IPS-18c (cell line): ENCODE measurements around the gene CBR4.
A peak's percentile ranks its signal among the peaks of the same experiment; 100 is the strongest.
"Not testable (repeated sequence)": the region's sequence is repeated elsewhere in the genome, so short reads cannot be mapped to it uniquely, and the experiment has no call there.

Experiments
- H3K4me3 ChIP-seq: 2 replicates; pipeline ENCODE4 v1.7.0; 2013; ENCODE audit warnings: low read depth, mild to moderate bottlenecking, low read length, moderate library complexity; ENCODE audit not compliant: insufficient read depth
- H3K9me3 ChIP-seq: one replicate; pipeline ENCODE4 v1.6.1; 2013; ENCODE audit warnings: mild to moderate bottlenecking, low read length, moderate library complexity; ENCODE audit not compliant: control insufficient read depth, insufficient read depth

Gene CBR4

DNA sequence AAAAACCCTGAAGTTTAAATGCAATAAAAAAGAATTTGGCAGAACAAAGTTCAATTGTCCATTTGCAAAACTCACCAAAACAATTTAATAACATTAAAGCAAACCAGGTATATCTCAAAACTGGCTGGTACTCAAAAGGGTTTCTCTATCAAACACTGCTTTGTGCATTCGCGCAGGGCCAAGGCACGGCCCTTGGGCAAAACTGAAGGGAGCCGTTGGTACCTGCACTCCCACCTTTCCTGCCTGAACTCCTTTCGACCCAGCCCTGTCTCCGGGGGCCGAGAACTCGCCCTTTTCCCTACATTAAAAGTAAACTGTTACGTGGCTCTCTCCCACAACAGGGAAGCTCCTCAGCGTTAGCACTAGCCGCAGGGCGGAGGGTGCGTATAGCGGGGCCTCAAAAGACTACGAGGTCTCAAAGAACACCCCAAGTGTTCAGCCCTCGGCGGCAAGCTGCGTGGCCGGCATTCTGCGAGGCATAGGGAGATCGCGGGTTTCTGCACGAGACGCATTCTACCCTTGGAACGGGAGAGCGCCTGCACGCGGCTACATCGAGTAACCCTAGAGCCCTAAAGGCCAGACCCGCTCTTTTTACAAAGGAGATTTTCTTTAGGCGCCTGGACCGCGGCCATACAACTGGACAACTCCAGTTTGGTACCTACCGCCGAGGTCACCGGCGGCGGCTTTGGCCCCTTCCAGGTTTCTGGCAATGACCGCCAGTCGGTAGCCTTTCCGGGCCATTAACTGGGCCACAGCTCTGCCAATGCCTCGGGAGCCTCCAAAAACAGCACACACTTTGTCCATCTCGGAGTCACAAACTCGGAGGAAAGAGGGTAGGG lies 550 bp downstream of the CBR4 start:
- no peaks in the 10 kb centered on the region for H3K9me3 ChIP-seq

DNA sequence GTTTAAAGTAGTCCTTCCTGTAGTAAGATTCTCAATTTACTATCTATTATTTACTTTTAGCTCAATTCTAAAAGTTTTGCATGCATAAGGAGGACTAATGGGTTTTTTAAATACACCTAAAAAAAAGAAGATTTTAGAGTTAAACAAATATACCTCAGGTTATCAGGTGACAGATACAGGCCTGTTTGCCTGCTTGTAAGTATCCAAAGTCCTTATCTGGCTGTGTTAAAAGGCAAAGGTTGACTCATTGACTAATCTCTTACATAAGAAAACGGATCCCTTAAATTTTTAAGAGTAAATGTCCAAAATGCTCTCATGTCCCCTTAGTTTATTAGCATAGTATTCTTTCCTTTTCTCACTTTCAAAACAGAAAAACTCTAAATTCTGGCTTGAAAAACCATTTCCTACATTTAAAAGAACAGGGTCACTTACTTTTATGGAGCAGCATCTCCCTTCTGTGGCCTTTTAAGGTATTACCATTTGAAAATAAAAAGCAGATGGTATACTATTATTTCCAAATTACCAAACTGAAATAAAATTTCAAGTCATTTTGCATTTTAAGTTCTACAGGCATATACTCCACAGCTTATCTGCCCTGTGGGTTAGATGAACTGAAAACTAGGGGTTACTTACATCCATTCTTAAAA lies 4.5 kb downstream of the CBR4 start:
- Histone ChIP-seq H3K4me3 (no peak overlapping the region), H3K9me3 (no peaks in the 10 kb centered on the region)

More for the DNA sequence above, 550 bp downstream of the CBR4 start:
- peak overlapping the region; percentile 81 for H3K4me3 ChIP-seq

DNA sequence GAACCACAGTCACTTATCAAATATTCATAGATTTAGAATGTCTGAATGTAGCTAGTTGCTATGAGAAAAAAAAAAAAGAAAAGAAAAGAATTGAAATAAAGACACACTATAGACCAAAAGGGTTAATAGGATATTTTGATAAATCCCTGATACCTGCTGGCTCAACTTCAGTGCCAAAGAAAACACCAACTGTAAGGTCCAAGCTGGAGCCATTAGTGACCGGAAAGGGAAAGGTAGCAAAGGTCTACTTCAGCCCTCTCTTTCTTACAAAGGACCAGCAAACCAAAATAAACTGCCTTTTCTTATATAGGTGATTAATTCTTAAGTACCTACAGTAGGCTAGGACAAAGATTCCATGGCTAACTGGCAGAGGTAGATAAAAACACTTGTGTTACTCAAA lies 9.7 kb downstream of the CBR4 start:
- Histone ChIP-seq H3K9me3 (no peaks in the 10 kb centered on the region), H3K4me3 (no peak overlapping the region)

DNA sequence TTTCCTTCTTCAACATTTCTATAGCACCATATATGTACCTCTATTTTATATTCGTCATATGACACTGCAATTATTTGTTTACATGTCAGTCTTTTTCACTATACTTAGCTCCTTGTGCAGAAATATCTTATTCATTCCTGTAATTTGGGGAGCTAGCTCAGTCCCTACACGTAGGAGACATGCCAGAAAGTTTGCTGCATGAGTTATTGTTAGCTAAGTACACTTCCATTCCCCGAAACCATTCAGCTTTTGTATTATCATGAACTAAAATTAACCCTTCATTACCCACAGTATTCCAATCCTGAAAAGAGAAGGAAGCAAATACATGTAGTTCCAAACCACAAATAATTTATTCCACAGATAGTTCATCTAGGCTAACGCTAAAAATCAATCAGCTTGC lies 10.2 kb downstream of the CBR4 start:
- Histone ChIP-seq H3K9me3 (no peaks in the 10 kb centered on the region), H3K4me3 (no peak overlapping the region)

DNA sequence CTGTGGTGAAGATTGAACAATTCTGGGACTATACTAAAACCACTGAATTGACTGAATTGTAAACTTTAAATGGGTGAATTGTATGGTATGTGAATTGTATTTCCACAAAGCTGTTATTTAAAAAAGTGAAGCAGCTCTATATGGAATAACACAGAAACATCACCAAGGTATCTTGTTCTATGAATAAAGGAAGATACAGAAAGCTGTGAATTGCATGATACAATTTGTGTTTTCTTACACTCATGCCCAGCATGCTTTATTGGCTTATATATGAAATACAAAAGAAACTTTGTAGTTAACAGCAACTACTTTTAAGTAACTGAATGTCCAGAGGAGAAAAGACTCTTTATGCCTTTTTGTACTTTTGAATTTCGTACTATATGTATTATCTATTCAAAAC lies 11.5 kb downstream of the CBR4 start:
- Histone ChIP-seq H3K9me3 (no peaks in the 10 kb centered on the region), H3K4me3 (no peak overlapping the region)

DNA sequence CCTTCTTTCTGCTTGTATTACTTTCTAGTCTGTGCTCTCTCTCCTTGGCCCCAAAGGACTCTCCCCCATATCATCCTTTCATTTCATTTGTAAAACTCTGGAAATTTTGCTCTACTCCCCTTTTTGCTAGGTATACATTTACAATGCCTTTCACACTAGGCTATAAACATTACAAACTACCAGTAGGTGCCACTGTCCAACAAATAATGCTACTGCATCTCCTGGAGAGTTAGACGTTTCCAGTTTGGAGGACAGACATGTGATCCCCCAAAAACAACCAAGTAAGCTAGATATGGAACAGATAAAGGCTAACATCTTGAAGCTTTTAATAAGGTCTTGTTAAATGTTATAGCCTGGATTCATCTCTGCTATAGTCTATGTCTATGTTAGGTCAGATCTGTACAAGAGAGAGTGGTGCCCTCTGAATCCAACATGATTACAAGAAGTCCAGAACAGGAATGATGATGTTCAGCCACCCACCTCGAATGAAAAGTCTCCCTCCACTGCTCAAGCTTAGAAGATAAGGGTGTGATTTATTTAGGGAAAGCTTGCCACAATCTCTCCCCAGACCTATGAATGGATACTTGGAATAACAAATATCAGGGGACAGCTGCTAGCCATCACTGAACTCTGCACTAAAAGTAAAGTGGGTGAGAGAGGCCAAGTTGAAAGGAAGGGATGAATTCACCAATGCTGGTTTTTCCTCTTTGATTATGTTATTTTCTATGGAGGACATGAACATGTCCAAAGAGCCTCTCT lies 14.3 kb downstream of the CBR4 start:
- H3K4me3 ChIP-seq, result no peak overlapping the region
- H3K9me3 ChIP-seq, result no peaks in the 10 kb centered on the region

DNA sequence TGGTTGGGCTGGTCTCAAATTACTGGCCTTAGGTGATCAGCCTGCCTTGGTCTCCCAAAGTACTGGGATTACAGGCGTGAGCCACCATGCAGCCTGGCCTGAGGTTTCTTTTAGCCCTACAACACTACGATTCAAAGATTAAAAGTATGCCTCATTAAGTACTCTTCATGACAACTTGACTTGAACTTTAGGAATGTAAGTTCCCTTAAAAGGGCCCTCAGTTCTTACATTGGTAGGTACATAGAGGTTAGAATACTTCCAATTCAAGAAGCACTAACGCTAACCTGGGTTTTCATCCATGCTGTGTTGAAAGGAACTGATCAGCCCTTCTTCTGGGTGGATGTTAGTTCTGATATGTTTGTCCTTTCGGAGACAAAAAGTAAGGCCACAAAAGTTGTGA lies 15.1 kb downstream of the CBR4 start:
- H3K9me3 ChIP-seq, result no peaks in the 10 kb centered on the region
- no peak overlapping the region for H3K4me3 ChIP-seq

DNA sequence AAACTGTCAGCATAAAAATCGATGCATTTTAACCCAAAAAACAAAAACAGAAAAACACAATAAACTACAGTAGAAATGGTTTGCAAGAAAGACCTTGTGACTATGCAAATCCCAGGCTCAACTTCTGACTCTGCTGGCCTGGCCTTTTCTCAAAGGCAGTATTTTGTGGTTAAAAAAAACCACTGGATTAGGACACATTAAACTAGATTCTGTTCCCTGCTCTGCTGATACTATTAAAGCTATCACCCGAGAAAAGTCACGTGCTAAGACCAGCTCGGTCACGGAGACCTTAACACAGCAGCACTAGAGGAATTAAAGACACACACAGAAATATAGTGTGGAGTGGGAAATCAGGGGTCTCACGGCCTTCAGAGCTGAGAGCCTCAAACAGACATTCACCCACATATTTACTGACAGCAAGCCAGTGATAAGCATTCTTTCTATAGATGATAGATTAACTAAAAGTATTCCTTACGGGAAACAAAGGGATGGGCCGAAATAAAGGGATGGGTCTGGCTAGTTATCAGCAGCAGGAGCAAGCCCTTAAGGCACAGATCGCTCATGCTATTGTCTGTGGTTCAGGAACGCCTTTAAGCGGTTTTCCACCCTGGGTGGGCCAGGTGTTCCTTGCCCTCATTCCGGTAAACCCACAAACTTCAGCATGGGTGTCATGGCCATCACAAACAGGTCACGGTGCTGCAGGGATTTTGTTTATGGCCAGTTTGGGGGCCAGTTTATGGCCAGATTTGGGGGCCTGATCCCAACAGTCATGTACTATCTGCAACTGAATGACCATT lies 16.1 kb downstream of the CBR4 start:
- Histone ChIP-seq H3K4me3 (no peak overlapping the region), H3K9me3 (no peaks in the 10 kb centered on the region)

DNA sequence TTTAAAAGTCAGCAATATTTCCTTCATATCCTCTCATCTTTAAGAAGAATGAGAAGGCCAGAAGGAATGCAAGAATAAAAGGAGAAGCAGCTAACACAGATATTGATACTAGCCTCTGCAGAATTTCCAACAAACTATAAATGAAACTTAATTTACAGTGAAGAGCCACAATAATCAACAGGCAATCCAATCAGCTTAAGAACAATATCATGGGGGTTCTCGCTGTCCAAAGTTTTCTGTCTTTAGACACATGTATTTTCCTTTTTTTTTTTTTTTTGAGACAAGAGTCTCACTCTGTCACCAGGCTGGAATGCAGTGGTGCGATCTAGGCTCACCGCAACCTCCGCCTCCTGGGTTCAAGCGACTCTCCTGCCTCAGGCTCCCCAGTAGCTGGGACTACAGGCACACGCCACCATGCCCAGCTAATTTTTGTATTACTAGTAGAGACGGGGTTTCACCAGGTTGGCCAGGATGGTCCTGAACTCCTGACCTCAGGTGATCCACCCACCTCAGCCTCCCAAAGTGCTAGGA lies 17.0 kb downstream of the CBR4 start:
- not testable (repeated sequence) for H3K9me3 ChIP-seq, H3K4me3 ChIP-seq

DNA sequence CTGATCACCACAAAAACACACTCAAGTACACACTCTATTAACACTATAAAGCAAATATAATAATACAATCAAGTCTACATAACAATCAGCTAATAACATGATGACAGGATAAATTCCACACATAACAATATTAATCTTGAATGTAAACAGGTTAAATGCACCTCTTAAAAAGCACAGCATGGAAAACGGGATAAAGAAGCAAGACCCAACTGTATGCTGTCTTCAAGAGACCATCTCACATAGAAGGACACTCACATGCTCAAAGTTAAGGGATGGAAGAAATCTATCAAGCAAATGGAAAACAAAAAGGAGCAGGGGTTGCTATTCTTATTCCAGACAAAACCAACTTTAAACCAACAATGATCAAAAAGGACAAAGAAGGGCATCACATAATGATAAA lies 28.1 kb downstream of the CBR4 start:
- Histone ChIP-seq H3K9me3 (peaks cover 3% of the 10 kb centered on the region), H3K4me3 (no peak overlapping the region)

DNA sequence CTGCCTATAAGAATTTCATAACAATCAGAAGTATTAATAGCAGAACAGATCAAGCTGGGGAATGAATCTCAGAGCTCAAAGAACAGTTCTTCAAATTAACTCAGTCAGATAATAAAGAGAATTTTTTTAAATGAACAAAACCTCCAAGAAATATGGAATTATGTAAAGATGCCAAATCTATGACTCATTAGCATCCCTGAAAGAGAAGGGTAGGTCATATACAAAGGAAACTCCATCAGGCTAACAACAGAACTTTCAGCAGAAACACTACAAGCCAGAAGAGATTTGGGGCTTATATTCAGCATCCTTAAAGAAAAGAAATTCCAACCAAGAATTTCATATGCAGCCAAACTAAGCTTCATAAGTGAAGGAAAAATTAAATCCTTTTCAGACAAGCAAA lies 28.6 kb downstream of the CBR4 start:
- Histone ChIP-seq H3K4me3 (no peak overlapping the region), H3K9me3 (peaks cover 3% of the 10 kb centered on the region)

DNA sequence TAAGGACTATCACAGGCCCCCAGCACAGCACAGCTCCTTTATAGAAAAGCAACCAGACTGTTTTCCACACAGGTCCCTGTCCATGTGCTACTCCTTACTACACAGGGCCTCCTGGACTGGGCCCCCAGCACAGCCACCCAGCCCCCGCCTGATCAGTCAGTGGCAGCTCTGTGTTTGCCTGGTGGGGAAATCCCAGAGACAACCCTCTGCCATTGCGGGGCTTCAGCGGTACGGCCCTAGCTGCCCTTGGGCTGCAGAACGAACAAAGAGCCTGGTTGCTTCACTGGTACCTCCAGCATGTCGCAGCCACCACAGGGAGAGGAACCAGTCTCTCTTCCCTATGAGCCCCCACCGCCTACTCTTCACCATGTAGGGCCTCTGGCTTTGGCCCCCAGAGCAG lies 30.7 kb downstream of the CBR4 start:
- H3K9me3 ChIP-seq, result peaks cover 3% of the 10 kb centered on the region
- no peak overlapping the region for H3K4me3 ChIP-seq

DNA sequence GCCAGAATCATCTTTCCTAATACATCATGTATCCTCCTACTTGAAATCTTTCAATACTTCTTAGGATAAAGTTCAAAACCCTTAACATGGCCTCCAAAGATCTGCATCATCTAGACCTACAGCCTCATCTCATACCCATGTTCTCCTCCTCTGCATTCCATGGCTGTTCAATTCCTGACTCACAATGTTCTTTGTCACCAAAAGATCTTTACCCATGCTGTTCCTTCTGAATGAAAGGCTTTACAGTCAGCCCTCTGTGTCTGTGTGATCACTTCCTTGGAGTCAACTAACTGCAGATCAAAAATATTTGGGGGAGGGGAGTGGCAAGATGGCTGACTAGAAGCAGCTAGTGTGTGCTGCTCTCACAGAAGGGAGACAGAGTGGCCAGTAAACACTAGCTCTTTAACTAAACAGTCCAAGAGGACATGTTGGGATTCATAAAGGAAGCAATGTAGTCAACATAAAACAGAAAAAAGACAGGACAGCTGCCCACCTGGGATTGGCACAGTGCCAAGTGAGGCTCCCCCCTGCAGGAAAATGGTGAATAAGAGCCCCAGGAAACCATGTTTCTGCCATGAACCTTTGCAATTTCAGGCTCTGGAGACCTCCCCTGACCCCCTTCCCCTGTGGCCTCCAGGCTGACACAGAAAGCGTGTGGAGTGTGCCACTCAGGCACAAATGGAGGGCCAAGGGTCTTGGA lies 31.9 kb downstream of the CBR4 start:
- Histone ChIP-seq H3K9me3 (peaks cover 3% of the 10 kb centered on the region), H3K4me3 (no peak overlapping the region; the same call in 1 of the 2 replicates)

DNA sequence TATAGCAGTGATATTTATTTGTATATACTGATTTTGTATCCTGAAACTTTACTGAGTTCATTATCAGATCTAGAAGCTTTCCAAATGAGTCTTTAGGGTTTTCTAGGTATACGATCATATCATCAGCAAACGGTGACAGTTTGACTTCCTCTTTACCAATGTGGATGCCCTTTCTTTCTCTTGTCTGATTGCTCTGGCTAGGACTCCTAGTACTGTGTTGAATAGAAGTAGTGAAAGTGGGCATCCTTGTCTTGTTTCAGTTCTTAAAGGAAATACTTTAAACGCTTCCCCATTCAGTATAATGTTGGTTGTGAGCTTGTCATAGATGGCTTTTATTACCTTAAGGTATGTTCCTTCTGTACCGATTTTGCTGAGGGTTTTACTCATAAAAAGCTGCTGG lies 37.5 kb downstream of the CBR4 start:
- no peak overlapping the region for H3K4me3 ChIP-seq
- H3K9me3 ChIP-seq, result peaks cover 4% of the 10 kb centered on the region

DNA sequence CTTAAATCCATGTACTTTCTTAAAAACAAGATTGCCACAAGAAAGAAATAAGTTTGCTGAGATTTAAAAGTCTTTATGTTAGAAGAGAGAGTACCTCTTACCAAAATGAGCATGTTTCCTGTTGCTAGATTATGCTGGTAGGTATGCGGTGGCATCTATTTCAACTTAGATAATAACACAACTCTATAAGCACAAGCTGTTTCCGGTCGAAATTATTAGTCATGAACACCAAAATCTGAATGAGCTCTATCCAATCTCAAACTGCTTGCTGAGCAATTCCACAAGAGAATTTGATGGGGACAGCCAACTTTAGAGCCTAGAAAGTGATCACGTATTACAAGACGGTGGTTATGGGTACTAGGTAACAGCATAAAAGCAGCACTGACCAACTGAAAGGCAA lies 49.3 kb downstream of the CBR4 start:
- H3K9me3 ChIP-seq, result no peaks in the 10 kb centered on the region
- H3K4me3 ChIP-seq, result no peak overlapping the region

DNA sequence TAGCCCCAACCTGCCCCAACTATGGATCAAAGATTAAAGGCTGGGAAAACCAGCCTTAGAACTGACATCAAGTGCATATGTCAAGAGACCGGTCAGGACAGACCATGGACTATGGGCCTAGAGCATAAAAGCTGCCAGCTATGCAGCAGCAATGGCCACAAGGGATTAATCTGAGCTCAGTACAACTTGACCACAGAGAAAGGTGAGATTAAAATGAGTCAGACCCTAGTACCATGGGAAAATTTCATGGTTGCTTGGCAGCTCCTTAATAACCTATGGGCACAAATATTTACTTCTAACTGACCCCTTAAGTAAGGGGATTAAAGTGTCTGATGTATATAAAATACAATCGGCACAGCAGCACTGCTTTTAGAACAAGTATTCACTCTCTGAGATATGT lies 54.4 kb downstream of the CBR4 start:
- Histone ChIP-seq H3K9me3 (peaks cover 2% of the 10 kb centered on the region), H3K4me3 (no peak overlapping the region)
